ENCODE results near the gene ST7. TPM values are rescaled to one million over a fixed set of nuclear protein-coding genes. Genes with fewer than 3 reads are reported as not detected.

ST7 gene
- polyA plus RNA-seq, 1 donor (not counting 4 experiments of a cell fraction or from before 2014, with no cell fraction given), result 16.9 TPM

DNA sequence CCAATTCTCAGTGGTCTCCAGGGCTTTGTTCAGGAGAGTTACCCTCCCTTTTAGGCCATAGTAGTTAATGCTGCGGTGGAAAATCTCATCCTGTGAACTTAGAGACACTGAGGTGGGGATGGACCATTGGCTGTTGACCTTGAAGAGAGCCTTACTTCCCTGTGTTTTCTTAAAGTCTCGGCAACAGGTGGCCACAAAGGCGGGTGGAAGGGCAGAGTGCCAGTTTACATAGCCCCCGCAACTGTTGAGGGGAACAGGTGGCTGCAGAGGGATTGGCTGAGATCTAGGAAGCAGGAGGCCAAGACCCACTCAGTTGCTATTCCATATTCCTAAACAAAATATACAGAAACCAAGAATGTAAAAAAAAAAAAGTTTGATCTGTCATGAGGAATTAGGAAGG is 160.6 kb downstream of the ST7 start:
- H3K4me3 ChIP-seq (ENCODE audit: control insufficient read depth in 2 of 3, extremely low read depth in 1 of 3, insufficient read depth in 2 of 3, low read depth in 1 of 3, low read length in 3 of 3), result no peak overlapping the region
- no peak overlapping the region for H3K4me2 ChIP-seq (ENCODE audit: control insufficient read depth, extremely low read depth, insufficient read depth, low read depth, low read length)
- H3K27me3 ChIP-seq (ENCODE audit: control insufficient read depth, extremely low read depth, insufficient read depth, low read length), result no peaks in the 10 kb centered on the region
- H4K20me1 ChIP-seq (ENCODE audit: control insufficient read depth, extremely low read depth, insufficient read depth, low read length), result no peaks in the 10 kb centered on the region
- no peak for FAIRE-seq
- H3K36me3 ChIP-seq (ENCODE audit: control insufficient read depth in 2 of 2, extremely low read depth in 1 of 2, insufficient read depth in 2 of 2, low read length in 2 of 2), result no peaks in the 10 kb centered on the region
- H3K27ac ChIP-seq (ENCODE audit: control insufficient read depth, insufficient read depth, low read length), result no peak overlapping the region
- no peaks in the 10 kb centered on the region for H3K79me2 ChIP-seq (ENCODE audit: control insufficient read depth, insufficient read depth, low read length)
- no peak overlapping the region for H3K9ac ChIP-seq (ENCODE audit: control insufficient read depth, extremely low read depth, insufficient read depth, low read length)
- H3K9me1 ChIP-seq (ENCODE audit: control insufficient read depth, extremely low read depth, insufficient read depth, low read length), result no peaks in the 10 kb centered on the region
- dilution Hi-C loops (cut with MboI; ENCODE audit: extremely low pct_ligation_motif_present, low sequenced_read_pairs), result no loop called here
- H3K4me1 ChIP-seq (ENCODE audit: control insufficient read depth, extremely low read depth, insufficient read depth, low read length), result no peaks in the 10 kb centered on the region
- no peaks in the 10 kb centered on the region for H3K9me3 ChIP-seq (ENCODE audit: control insufficient read depth, low read depth, low read length)
- no peak for DNase-seq (ENCODE audit: low read depth, low spot score)
- no peak for TF ChIP-seq EZH2 (IDR thresholded peaks at IDR 0.05; ENCODE audit: low read length)
- TF ChIP-seq, protein P1, sequence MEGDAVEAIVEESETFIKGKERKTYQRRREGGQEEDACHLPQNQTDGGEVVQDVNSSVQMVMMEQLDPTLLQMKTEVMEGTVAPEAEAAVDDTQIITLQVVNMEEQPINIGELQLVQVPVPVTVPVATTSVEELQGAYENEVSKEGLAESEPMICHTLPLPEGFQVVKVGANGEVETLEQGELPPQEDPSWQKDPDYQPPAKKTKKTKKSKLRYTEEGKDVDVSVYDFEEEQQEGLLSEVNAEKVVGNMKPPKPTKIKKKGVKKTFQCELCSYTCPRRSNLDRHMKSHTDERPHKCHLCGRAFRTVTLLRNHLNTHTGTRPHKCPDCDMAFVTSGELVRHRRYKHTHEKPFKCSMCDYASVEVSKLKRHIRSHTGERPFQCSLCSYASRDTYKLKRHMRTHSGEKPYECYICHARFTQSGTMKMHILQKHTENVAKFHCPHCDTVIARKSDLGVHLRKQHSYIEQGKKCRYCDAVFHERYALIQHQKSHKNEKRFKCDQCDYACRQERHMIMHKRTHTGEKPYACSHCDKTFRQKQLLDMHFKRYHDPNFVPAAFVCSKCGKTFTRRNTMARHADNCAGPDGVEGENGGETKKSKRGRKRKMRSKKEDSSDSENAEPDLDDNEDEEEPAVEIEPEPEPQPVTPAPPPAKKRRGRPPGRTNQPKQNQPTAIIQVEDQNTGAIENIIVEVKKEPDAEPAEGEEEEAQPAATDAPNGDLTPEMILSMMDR (optimal IDR thresholded peaks at IDR 0.05 in 1 of 3, IDR thresholded peaks at IDR 0.05 in 1 of 3, conservative IDR thresholded peaks at IDR 0.05 in 1 of 3; ENCODE audit: extremely low read depth in 1 of 3, insufficient read depth in 2 of 3, low read length in 3 of 3), result no peak
- H2AFZ ChIP-seq (ENCODE audit: control insufficient read depth, low read length), result no peak overlapping the region

DNA sequence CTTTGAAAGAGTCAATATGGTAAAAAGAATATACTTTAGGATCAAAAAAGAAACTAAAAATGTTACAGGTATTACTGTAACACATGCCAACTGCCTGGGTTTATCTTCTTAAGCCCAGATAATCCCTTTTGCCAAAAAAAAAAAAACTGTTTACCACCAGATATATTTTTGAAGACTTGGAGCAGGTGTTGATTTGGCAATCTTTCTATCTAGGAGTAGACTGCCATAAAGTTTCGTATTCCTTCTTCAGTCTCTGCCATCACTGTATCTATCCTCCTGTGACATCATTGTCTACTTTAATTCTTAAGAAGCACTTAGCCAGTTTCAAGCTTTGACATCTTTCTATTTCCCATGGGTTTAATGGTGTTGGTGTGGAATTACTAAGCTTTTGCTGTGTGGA is 161.0 kb downstream of the ST7 start:
- H3K9me3 ChIP-seq (ENCODE audit: control insufficient read depth, low read depth, low read length), result no peaks in the 10 kb centered on the region
- dilution Hi-C loops (cut with MboI; ENCODE audit: extremely low pct_ligation_motif_present, low sequenced_read_pairs), result no loop called here
- no peak overlapping the region for H3K27ac ChIP-seq (ENCODE audit: control insufficient read depth, insufficient read depth, low read length)
- H3K79me2 ChIP-seq (ENCODE audit: control insufficient read depth, insufficient read depth, low read length), result no peaks in the 10 kb centered on the region
- no peaks in the 10 kb centered on the region for H3K9me1 ChIP-seq (ENCODE audit: control insufficient read depth, extremely low read depth, insufficient read depth, low read length)
- no peak overlapping the region for H2AFZ ChIP-seq (ENCODE audit: control insufficient read depth, low read length)
- no peaks in the 10 kb centered on the region for H3K36me3 ChIP-seq (ENCODE audit: control insufficient read depth in 2 of 2, extremely low read depth in 1 of 2, insufficient read depth in 2 of 2, low read length in 2 of 2)
- no peak overlapping the region for H3K9ac ChIP-seq (ENCODE audit: control insufficient read depth, extremely low read depth, insufficient read depth, low read length)
- DNase-seq (ENCODE audit: low read depth, low spot score) (no peak), FAIRE-seq (no peak)
- no peaks in the 10 kb centered on the region for H3K4me1 ChIP-seq (ENCODE audit: control insufficient read depth, extremely low read depth, insufficient read depth, low read length)
- H3K4me3 ChIP-seq (ENCODE audit: control insufficient read depth in 2 of 3, extremely low read depth in 1 of 3, insufficient read depth in 2 of 3, low read depth in 1 of 3, low read length in 3 of 3), result no peak overlapping the region
- H3K27me3 ChIP-seq (ENCODE audit: control insufficient read depth, extremely low read depth, insufficient read depth, low read length), result no peaks in the 10 kb centered on the region
- no peak for TF ChIP-seq EZH2 (IDR thresholded peaks at IDR 0.05; ENCODE audit: low read length)
- TF ChIP-seq, protein P1 (optimal IDR thresholded peaks at IDR 0.05 in 1 of 3, IDR thresholded peaks at IDR 0.05 in 1 of 3, conservative IDR thresholded peaks at IDR 0.05 in 1 of 3; ENCODE audit: extremely low read depth in 1 of 3, insufficient read depth in 2 of 3, low read length in 3 of 3), result no peak
- no peaks in the 10 kb centered on the region for H4K20me1 ChIP-seq (ENCODE audit: control insufficient read depth, extremely low read depth, insufficient read depth, low read length)
- no peak overlapping the region for H3K4me2 ChIP-seq (ENCODE audit: control insufficient read depth, extremely low read depth, insufficient read depth, low read depth, low read length)
